ENCODE results near the gene FOXC2.

- TF ChIP-seq CTCF (IDR thresholded peaks at IDR 0.05; ENCODE audit: low read depth, low read length) = no peak
- no peak for TF ChIP-seq EZH2phosphoT487 (IDR thresholded peaks at IDR 0.05; ENCODE audit: low read depth)
These were observed 34.7 kb downstream of the FOXC2 start for GRCh38 chr16:86601356-86601755.

All from OCI-LY3 (cell line).